HG02588 (cell line): ENCODE results near the gene SEMA4G.
"Not testable (repeated sequence)": the region's sequence is repeated elsewhere in the genome, so short reads cannot be mapped to it uniquely, and the experiment has no call there.

Source experiments
- ATAC-seq: cut with Tn5 transposase; IDR thresholded peaks from one replicate; pipeline ENCODE4 v1.9.1; 2021; ENCODE audit warnings: mild to moderate bottlenecking, moderate library complexity; ENCODE audit not compliant: unreplicated experiment

Gene SEMA4G

DNA sequence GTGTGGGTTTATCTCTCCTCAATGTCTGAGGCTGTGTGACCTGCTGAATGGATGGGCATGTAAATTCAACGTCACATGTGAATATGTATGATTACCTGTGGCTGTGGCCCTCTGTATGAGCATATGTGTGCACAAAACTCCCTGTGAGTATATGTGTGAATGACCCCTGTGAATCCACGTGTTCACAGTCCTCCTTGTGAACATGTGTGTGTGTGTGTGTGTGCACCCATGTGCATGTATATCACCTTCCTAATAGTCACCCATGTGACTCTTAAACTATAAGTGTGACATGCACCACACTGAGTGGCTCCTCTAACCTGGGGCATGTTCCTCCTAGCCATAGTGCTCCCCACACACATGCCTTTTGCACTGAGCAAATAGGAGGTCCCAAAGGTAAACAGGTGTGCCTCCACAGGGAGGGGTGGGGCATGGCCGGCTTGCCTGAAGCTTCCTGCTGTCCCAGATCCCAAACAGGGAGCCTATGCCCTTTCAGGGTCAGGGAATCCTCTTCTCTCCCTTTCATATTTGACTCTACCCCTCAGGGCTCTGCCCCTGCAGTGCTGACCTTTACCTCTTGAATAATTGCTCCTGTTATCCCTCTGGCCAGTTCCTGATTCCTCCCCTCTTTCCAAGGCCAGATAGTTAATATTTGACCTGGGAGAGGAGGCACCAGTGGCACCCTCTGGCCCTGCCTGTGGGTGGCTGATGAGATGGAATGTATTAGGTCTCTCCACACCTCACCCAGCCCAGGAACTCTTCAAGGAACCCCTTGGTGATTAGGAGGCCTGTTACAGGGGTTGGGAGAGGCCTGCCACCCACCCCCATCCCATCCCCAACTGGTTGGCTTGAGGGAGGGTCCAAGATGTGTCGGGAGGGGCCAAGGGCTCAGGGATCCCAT, 1.9 kb downstream of the SEMA4G start:
- ATAC-seq: no peak

DNA sequence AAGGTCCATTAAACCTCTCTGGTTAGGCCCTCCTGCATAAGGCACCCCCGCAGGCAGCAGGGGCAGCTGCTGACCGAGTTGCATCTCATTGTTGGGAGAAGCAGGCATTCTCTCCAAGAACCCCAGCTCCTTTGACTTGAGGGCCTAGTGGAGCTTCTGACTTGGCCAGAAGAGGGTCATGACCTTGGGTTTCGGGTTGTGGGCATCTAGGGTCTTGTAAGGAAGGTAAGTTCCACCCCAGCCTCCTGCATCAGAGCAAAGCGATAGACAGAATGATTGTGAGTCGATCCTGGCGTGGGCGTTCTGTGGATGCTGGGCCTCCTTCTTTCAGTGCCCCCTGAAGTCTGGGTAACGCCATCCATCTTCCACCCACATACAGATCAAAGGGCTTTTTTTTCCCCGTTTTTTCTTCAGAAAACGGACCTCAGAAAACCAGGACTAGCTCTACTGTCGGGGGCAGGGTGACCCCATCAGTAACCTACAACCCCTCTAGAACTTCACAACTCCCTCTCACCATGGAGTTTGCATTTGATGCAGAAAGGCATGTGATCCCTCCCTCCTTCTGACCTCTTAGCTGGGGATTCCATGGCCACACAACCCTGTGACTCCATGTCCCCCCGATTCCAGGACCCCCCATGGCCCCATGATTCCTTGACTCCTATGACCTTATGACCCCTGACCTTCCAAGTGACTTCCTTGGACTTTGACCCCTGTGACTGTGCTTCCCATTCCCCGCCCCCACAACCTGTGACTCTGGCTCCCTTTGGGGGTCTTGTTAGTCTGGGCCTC, 3.0 kb downstream of the SEMA4G start:
- ATAC-seq: no peak

DNA sequence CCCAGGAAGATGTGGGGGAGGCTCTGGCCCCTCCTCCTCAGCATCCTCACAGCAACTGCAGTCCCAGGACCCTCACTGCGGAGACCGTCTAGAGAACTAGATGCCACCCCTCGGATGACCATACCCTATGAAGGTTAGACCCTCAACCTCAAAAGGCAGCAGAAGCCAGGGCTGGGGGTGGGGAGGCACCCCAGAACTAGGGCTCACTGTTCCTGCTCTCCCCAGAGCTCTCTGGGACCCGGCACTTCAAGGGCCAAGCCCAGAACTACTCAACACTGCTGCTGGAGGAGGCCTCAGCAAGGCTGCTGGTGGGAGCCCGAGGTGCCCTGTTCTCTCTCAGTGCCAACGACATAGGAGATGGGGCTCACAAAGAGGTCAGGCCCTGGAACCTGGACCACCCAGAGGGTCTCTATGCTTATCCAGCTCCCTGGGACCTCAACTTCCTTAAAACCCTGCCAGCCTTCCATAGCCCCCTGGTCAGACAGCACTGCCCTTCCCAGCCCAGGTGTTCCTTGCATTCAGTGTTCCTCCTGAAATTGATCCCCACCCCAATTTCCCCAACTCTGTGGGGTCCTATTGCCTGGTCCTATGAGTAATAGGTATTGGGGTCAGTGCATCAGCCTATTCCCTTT, 3.7 kb downstream of the SEMA4G start:
- ATAC-seq: no peak

DNA sequence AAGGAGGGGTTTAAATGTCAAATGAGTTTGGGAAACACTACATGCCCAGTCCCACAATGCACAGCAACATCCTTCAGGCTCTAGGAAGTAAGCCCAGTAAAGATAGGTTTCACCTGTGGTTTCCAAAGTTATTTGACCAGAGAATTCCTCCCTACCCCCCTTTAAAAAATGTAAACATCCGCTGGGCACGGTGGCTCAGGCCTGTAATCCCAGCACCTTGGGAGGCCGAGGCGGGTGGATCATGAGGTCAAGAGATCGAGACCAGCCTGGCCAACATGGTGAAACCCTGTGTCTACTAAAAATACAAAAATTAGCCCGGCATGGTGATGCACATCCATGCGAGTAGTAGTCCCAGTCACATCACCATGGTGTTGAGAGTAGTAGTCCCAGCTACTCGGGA, 6.1 kb downstream of the SEMA4G start:
- not testable (repeated sequence) for ATAC-seq

DNA sequence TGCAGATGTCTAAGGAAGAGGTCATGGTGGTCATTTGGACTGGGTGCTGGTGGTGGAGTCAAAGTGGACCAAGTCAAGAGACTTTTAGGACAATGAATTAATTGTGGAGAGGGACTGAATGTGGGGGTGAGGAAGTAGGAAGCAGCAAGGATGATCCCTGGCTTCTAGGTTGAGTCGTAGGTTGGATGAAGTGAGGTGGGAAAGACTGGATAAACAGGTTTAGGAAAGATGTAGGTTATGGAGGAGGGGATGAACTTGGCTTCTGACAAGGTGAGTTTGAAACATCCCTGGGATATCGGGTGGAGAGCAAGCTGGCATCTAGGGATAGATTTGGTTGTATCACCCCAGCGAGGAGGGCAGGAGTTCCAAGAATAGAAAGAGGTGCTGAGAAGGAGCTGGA, 7.6 kb downstream of the SEMA4G start:
- no peak for ATAC-seq

DNA sequence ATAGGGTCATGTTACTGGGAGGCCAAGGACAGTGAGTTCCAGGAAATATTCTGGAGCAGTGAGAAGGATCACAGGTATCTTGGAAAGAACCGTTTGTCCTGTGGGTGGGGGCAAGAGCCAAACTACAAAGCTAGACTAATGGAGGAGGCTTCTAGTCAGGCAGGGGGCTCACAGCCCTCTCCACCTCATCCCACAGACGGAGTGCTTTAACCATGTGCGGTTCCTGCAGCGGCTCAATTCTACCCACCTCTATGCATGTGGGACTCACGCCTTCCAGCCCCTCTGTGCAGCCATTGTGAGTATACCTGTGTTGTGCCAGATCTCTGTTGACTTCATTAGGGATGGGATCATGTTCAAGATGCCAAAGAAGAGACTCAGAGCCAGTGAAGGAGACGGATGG, 8.1 kb downstream of the SEMA4G start:
- ATAC-seq: no peak

DNA sequence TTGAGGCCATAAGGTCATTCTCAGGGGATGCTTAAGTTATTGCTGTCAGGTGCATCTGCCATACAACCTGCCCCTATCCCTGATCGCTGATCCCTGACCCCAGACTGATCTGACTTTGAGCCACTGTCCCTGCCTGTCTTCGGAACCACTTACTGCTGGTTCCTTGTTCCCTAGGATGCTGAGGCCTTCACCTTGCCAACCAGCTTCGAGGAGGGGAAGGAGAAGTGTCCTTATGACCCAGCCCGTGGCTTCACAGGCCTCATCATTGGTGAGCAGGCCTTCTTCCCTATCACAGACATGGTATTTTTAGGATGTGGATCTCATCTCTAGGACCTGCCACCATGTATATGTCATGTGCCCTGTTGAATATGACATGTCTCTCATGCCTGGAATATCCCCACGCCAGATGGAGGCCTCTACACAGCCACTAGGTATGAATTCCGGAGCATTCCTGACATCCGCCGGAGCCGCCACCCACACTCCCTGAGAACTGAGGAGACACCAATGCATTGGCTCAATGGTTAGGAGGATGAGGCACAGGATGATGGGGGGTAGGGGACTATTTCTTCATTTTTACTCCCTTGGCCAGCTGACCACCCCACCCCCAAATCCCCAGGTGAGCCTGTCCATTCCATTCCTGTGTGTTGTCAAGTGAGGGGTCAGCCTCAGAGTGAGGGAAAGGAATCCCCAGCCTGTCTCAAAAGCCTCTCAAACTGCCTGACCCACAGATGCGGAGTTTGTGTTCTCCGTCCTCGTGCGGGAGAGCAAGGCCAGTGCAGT, 9.0 kb downstream of the SEMA4G start:
- no peak for ATAC-seq

DNA sequence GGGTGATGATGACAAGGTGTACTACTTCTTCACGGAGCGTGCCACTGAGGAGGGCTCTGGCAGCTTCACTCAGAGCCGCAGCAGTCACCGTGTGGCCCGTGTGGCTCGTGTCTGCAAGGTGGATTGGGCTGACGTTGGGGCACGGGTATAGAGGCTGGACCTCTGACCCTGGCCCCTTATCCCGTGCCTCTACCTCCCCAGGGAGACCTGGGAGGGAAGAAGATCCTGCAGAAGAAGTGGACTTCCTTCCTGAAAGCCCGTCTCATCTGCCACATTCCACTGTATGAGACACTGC, 9.5 kb downstream of the SEMA4G start:
- no peak for ATAC-seq

DNA sequence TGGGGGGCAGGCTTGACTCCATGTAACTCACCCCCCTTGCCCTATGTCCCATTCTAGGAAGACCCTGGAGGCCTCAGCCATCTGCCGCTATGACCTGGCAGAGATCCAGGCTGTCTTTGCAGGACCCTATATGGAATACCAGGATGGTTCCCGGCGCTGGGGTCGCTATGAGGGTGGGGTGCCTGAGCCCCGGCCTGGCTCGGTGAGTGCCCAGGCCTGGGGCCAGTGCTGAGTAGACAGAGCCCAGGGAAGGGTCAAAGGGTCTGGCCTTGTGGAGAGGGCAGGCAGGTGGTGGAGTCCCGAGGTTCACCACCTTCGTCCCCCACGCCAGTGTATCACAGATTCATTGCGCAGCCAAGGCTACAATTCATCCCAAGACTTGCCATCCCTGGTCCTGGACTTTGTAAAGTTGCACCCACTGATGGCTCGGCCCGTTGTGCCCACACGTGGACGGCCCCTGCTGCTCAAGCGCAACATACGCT, 10.5 kb downstream of the SEMA4G start:
- ATAC-seq: no peak

DNA sequence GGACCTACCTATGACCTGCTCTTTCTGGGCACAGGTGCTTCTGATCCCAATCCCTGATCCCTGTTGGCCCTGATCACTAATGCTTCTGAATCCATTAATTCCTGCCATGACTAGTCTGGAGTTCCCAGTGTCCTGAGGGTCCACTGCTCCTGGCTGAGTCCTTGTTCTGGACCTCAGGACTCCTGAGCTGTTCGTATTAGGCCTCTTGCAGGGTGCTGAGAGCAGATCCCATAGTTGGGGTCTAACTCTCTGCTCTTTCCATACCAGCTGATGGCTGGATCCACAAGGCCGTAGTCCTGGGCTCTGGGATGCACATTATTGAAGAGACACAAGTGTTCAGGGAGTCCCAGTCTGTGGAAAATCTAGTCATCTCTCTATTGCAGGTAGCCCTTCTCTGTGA, 11.0 kb downstream of the SEMA4G start:
- no peak for ATAC-seq

DNA sequence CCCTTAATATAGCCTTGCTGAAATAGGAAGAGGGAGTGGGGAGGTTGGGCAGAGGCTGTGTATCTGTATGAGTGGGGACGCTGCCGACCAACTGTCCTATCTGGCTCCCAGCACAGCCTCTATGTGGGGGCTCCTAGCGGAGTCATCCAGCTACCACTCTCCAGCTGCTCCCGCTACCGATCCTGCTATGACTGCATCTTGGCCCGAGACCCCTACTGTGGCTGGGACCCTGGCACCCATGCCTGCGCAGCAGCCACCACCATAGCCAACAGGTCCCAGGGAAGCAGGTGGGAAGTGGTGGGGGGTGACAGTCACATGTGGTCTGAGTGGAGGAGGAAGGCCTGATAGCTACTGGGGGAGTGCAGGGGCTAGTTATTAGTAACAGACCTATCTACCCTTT, 11.4 kb downstream of the SEMA4G start:
- ATAC-seq: no peak

DNA sequence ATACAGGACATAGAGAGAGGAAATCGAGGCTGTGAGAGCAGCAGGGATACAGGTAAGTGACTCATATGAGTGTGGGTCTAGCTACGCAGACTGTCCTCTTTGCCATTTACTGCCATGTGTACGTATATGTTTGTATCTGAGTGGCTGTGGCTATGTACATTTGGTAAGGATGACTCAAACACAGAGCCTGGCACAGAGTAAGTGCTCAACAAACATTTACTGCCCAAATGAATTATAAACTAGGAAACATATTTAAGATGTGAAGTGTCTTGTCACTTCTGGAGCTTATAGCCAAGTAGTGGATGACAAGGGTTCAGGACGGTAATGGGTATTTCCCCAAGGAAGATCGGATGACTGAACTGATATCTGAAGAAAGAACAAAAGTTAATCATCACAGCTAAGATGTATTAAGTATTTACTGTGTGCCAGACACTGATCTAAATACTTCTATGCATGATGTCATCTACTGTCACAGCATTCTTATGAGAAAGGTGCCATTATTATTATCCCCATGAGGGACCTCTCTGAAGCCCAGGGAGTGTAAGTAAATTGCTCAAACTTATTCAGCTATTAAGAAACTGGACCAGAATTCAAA, 12.0 kb downstream of the SEMA4G start:
- ATAC-seq: no peak

DNA sequence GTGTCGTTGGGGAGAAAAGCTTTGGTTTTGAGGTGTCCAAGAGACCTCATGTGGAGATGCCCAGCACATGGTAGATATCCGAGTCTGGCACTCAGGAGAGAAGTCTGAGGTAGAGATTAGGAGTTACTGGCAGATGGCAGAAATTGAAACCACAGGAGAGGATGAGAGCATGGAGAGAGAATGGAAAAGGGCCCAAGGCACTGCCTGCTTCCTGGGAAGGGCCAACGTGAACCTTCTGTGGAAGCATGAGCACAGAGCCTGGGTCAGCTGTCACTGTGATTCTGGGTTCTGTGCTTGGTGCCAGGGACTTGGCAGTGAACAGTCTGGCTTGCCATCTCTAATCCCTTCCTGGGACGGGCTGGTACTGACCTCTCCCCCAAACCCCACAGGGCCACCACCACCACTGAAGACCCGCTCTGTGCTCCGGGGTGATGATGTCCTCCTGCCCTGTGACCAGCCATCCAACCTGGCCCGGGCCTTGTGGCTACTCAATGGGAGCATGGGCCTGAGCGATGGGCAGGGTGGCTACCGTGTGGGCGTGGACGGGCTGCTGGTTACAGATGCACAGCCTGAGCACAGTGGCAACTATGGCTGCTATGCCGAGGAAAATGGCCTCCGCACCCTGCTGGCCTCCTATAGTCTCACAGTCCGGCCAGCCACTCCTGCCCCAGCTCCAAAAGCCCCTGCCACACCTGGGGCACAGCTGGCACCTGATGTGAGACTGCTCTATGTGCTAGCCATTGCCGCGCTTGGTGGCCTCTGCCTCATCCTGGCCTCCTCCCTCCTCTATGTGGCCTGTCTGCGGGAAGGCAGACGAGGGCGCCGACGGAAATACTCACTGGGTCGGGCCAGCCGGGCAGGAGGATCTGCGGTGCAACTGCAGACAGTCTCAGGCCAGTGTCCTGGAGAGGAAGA, 13.9 kb downstream of the SEMA4G start:
- ATAC-seq: no peak

DNA sequence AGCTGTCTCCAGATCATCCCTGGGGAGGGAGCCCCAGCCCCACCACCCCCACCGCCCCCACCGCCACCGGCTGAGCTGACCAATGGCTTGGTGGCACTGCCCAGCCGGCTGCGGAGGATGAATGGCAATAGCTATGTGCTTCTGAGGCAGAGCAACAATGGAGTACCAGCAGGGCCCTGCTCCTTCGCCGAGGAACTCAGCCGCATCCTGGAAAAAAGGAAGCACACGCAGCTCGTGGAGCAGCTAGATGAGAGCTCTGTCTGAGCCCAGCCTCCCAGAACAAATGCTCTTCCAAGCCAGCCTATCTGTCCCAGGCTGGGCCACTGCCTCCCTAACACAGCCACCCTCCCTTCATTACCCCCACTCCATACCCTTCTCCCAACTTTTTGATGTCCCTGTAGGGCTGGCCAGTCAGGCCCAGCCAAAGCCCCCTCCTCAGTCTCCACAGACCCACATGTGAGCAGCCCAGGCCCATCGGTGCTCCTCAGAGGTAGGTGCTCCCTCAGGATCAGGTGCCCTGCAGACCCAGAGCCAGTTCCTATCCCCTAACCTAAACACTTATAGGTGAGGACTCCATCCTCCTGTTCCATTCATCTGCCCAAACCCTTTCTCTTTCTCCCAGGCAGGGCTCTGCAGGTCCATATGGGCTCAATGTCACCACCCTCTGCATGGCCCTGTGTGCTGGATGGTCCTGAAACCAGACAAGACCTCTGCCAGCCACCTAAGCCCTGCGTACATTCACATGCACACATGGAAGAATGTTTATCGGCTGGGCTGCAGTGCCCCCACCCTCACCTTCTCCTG, 14.8 kb downstream of the SEMA4G start:
- no peak for ATAC-seq

DNA sequence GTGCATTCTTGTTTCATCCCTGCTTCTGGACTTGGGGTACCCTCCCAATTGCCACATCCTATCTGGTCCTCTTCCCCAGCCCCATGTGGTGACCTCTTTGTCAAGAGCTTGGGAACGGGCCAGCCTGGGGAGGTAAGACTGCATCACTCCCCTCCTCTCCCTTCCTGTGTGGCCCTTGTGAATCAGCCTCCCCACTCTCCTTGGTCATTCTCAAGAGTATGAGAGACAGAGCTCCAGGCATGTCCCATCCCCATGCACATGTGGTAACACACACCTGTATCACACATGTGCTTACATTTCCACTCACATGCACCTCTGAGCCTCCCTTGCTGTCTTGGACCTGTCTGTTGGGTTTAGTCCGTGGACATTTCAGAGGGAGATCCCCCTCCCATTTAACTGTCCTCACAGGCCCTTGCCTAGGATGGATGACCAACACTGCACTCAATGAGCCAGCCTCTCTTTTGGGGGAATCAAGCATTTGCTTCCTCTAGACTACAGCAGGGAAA, 15.4 kb downstream of the SEMA4G start:
- ATAC-seq: no peak

DNA sequence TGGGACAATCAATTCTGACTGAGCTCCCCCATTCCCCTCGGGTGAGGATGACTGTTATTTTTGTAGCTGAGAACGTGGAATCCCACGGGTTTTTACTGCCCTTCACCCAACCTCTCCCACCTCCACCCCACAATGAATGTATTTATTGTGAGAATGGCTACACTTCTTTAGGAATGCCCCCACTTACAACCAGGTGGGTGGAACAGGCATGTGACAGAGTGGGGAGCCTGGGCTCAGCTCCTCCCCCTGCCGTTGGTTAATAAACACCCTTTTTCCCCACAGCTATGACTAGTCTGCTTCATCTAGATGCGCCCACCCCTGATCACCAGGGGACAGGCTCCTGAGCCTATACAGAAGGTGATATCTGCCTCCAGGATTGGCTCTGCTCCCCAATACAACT, 16.0 kb downstream of the SEMA4G start:
- no peak for ATAC-seq

DNA sequence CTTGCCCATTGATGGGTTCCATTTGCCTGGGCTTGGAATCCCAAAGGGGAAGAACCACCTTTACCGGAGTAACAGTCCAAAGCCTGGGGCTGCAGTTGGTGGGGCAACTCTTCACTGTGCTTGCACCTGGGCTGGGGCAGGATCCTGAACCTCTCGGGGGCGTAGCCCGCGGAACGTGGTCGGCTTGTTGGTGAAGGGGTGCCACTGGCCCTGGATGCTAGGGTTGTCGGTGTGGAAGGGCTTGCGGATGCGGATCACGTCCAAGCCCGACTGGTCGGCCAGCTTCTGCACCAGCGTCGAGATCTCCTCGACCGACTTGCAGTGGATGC, 17.3 kb downstream of the SEMA4G start:
- ATAC-seq: no peak

DNA sequence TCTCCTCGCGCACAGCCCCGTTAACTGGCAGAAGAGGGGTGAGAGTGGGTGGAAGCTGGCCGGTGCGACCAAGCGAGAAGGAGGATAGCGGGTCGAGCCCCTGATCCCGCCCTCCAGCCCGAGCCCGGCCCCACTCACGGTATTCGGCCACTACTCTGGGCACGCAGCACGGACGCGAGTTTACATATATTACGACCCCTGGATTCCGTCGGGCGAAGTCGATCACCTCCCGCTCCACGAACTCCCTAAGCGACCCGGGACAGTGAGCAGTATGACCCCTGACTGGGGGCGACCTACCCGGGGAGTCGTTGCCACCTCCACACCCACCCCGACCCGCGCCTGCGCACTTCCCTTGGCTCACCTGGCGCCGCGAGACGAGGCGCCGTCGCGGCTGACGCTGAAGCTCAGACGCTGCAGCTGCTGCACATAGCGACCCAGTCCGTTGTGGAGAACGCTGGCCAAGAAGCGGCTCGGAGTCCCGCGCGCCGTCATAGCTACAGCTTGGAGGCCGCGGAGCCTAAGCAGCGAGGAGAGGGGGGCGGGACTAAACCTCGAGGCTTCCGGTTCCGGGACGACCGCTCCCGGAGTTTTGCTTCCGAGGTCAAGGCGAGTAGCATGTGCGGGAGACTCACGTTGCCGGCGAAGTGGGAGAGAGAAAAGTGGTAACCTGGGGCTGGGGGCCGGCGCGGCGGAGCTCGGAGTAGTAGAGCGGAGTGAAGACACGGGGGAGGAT, 17.8 kb downstream of the SEMA4G start, which contains the start of the genes MRPL43 and TWNK:
Gene MRPL43 (minus strand): TSS at position 546 of the 733 bp plus-strand sequence. CDS start 54 bp downstream, at position 492.
Gene TWNK (plus strand): TSS at position 592 of the 733 bp plus-strand sequence. CDS start 668 bp downstream, outside the sequence.
- peak; percentile 74 for ATAC-seq
